Smooth muscle cell (in vitro differentiated cells): ENCODE results near the gene NR6A1. TPM values are rescaled to one million over a fixed set of nuclear protein-coding genes. Genes with fewer than 3 reads are reported as not detected.

Experiments
- DNase-seq: peaks from one replicate; lab custom pipeline; 2025; ENCODE audit not compliant: unreplicated experiment; lab: John Stamatoyannopoulos, UW
- H2AFZ ChIP-seq: fragments of 200-600 bp; sonication (generic); 2 replicates; pipeline ENCODE4 v1.6.0; 2016; ENCODE audit warnings: antibody characterized with exemption, low read depth, mild to moderate bottlenecking
- H3F3A ChIP-seq: fragments of 200-600 bp; sonication (generic); 2 replicates; pipeline ENCODE4 v1.6.0; 2017; ENCODE audit warnings: antibody characterized with exemption, low read depth
- H3K27ac ChIP-seq: fragments of 200-600 bp; sonication (generic); 2 replicates; pipeline ENCODE4 v1.5.1; 2016; ENCODE audit warnings: low read depth, mild to moderate bottlenecking
- H3K27me3 ChIP-seq: fragments of 200-600 bp; sonication (generic); 2 replicates; pipeline ENCODE4 v1.6.1; 2016; ENCODE audit warnings: low read depth, mild to moderate bottlenecking
- H3K36me3 ChIP-seq: fragments of 200-600 bp; sonication (generic); 2 replicates; pipeline ENCODE4 v1.5.1; 2016; ENCODE audit warnings: low read depth
- H3K4me1 ChIP-seq: fragments of 200-600 bp; sonication (generic); 2 replicates; pipeline ENCODE4 v1.5.1; 2016; ENCODE audit warnings: low read depth
- H3K4me2 ChIP-seq: fragments of 200-600 bp; sonication (generic); 2 replicates; pipeline ENCODE4 v1.6.0; 2016; ENCODE audit warnings: mild to moderate bottlenecking
- H3K4me3 ChIP-seq: fragments of 200-600 bp; sonication (generic); 2 replicates; pipeline ENCODE4 v1.5.1; 2016; ENCODE audit warnings: mild to moderate bottlenecking
- H3K79me2 ChIP-seq: fragments of 200-600 bp; sonication (generic); 2 replicates; pipeline ENCODE4 v1.6.0; 2016; ENCODE audit warnings: low read depth, mild to moderate bottlenecking
- H3K9ac ChIP-seq: fragments of 200-600 bp; sonication (generic); 2 replicates; pipeline ENCODE4 v1.6.0; 2016; ENCODE audit warnings: low read depth
- H3K9me3 ChIP-seq: fragments of 200-600 bp; sonication (generic); replicated peaks from 2 replicates; pipeline ENCODE4 v1.5.1; 2016; ENCODE audit warnings: low read depth
- H4K20me1 ChIP-seq: fragments of 200-600 bp; sonication (generic); 2 replicates; pipeline ENCODE4 v1.6.0; 2016; ENCODE audit warnings: low read depth
- WGBS: methylation state at CpG from one replicate; pipeline ENCODE4 v1.1.7; 2016; ENCODE audit warnings: low lambda C conversion rate; 5-methylcytosine and 5-hydroxymethylcytosine counted together
- polyA plus RNA-seq: library from polyadenylated mRNA; unstranded; fragments of >200 nt; fragmentation: Nextera tagmentation; extraction: Ambion mirVana; gene quantifications from 2 replicates; pipeline ENCODE4 v1.2.1, GENCODE V29; 2016
- total RNA-seq: library from RNA; depleted of rRNA; stranded (reverse); fragments of >200 nt; gene quantifications from 2 replicates; pipeline ENCODE4 v1.2.3, GENCODE V29; 2014
- TF ChIP-seq, protein P1 (sequence below): fragments of 200-600 bp; sonication (generic); IDR thresholded peaks from 2 replicates; pipeline ENCODE4 v1.5.1; 2017; ENCODE audit warnings: borderline replicate concordance, mild to moderate bottlenecking, antibody characterized with exemption; ENCODE audit not compliant: insufficient read depth, poor library complexity, severe bottlenecking

Gene NR6A1
- total and polyA plus RNA-seq, 2 experiments from 2014 or later: 0.17 to 0.31 TPM

DNA sequence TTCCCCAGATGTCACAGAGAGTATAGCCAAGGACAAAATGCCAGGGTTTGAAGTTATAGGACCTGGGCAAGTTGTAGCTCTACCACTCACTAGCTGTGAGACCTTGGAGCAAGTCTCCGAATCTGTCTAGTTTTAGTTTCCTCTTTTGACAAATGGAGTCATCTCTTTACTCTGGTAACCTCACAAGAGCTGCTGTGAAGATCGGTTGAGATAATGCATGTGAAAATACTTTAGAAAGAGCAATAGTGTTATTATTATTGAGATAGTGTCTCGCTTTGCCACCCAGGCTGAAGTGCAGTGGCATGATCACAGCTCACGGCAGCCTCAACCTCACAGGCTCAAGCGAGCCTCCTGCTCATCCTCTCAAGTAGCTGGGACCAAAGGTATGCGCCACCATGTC lies 146.0 kb downstream of the NR6A1 start:
- Histone ChIP-seq H3F3A (peaks cover 11% of the 10 kb centered on the region), H3K9me3 (no peaks in the 10 kb centered on the region), H3K36me3 (no peaks in the 10 kb centered on the region), H3K4me3 (no peak overlapping the region), H3K27ac (no peak overlapping the region), H2AFZ (no peak overlapping the region), H4K20me1 (no peaks in the 10 kb centered on the region), H3K9ac (no peak overlapping the region), H3K4me2 (no peak overlapping the region), H3K79me2 (no peaks in the 10 kb centered on the region), H3K27me3 (no peaks in the 10 kb centered on the region), H3K4me1 (peaks cover 8% of the 10 kb centered on the region)
- WGBS: 91% methylated on average over 6 of the region's 6 CpGs
- TF ChIP-seq, protein P1, sequence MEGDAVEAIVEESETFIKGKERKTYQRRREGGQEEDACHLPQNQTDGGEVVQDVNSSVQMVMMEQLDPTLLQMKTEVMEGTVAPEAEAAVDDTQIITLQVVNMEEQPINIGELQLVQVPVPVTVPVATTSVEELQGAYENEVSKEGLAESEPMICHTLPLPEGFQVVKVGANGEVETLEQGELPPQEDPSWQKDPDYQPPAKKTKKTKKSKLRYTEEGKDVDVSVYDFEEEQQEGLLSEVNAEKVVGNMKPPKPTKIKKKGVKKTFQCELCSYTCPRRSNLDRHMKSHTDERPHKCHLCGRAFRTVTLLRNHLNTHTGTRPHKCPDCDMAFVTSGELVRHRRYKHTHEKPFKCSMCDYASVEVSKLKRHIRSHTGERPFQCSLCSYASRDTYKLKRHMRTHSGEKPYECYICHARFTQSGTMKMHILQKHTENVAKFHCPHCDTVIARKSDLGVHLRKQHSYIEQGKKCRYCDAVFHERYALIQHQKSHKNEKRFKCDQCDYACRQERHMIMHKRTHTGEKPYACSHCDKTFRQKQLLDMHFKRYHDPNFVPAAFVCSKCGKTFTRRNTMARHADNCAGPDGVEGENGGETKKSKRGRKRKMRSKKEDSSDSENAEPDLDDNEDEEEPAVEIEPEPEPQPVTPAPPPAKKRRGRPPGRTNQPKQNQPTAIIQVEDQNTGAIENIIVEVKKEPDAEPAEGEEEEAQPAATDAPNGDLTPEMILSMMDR: no peak
- DNase-seq: no peak

DNA sequence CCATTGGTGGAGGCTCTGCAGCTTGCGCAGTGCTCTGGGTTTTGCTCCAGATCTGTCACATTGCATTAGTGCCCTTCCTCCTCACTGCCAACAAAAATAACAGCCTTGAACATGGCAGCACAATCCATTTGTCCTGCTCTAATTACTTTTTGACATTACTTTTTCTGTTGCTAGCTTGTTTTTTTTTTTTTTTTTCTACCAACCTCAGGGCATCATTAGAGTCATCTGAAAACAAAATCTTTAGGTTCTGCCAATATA lies 146.4 kb downstream of the NR6A1 start:
- no peaks in the 10 kb centered on the region for H3K27me3 ChIP-seq
- peaks cover 11% of the 10 kb centered on the region for H3F3A ChIP-seq
- no peak for DNase-seq
- WGBS: 96% methylated on average over 1 of the region's 1 CpG
- no peak overlapping the region for H3K4me3 ChIP-seq
- no peaks in the 10 kb centered on the region for H4K20me1 ChIP-seq
- no peaks in the 10 kb centered on the region for H3K9me3 ChIP-seq
- peaks cover 8% of the 10 kb centered on the region for H3K4me1 ChIP-seq
- H2AFZ ChIP-seq: no peak overlapping the region
- no peaks in the 10 kb centered on the region for H3K36me3 ChIP-seq
- no peaks in the 10 kb centered on the region for H3K79me2 ChIP-seq
- H3K9ac ChIP-seq: no peak overlapping the region
- no peak overlapping the region for H3K4me2 ChIP-seq
- no peak overlapping the region for H3K27ac ChIP-seq
- TF ChIP-seq, protein P1: no peak

DNA sequence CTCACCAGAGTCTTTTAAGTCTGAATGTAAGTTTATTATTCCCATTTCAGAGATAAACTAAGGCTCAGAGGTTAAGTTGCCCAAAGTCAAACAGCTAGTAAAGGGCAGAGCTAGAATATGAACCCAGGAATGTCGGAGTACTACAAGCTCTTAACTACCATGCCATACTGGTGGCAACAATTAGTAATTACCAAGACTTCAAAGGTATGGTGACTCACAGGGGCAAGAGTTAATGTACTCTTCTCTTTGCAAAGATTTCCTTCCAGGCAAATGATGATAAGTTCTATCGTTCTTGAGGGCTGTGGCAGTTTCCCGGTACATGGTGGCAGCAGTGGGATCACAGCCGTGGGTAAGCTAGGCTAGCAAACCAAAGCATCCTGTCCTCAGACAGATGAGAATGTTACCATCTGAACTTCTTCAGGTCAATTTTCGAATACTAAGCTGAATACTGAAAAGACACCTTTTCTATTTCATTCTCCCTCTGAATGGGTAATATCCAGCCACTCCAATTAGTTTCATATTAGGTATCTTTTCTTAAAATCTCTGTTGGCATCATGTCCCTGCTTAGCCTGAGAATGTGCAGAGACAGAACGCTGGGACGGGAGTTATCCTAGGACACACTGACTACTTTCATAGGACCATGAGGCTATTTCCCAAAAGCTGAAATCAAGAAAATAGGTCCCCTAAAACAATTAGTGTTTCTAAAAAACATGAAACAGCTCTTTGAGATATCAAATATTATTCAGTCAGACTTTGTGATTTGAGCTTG lies 147.0 kb downstream of the NR6A1 start:
- H3F3A ChIP-seq: peaks cover 11% of the 10 kb centered on the region
- H3K4me1 ChIP-seq: peaks cover 8% of the 10 kb centered on the region
- no peak for DNase-seq
- H4K20me1 ChIP-seq: no peaks in the 10 kb centered on the region
- H3K9ac ChIP-seq: no peak overlapping the region
- no peak overlapping the region for H3K27ac ChIP-seq
- H3K9me3 ChIP-seq: no peaks in the 10 kb centered on the region
- H3K36me3 ChIP-seq: no peaks in the 10 kb centered on the region
- no peak overlapping the region for H3K4me2 ChIP-seq
- no peak overlapping the region for H3K4me3 ChIP-seq
- no peaks in the 10 kb centered on the region for H3K27me3 ChIP-seq
- H2AFZ ChIP-seq: no peak overlapping the region
- H3K79me2 ChIP-seq: no peaks in the 10 kb centered on the region
- 67% methylated on average over 7 of the region's 7 CpGs for WGBS
- TF ChIP-seq, protein P1: no peak

DNA sequence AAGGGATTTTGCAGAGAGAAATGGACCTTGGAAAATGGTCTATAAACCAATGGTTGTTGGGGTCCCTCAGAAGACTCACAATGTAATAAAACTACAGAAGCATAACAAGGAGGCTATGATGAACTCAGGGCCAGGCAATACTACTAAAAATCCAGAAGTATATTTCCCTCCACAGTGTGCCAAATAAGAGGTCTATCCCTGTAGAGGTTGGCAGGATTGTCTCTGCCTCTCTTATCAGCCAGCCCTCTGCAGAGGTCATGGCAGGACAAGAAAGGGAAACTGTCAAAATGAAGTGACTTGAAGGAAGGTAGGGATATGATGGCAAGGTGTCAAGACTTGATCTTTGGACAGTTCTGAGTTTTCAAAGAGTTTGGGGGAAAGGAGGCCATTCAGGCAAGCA lies 148.2 kb downstream of the NR6A1 start:
- DNase-seq: no peak
- Histone ChIP-seq H3K9me3 (no peaks in the 10 kb centered on the region), H3K27me3 (no peaks in the 10 kb centered on the region), H3K4me2 (no peak overlapping the region), H3K4me1 (peaks cover 8% of the 10 kb centered on the region), H3F3A (peaks cover 11% of the 10 kb centered on the region), H3K36me3 (no peaks in the 10 kb centered on the region), H3K79me2 (no peaks in the 10 kb centered on the region), H3K9ac (no peak overlapping the region), H4K20me1 (no peaks in the 10 kb centered on the region), H3K4me3 (no peak overlapping the region), H2AFZ (no peak overlapping the region), H3K27ac (no peak overlapping the region)
- TF ChIP-seq, protein P1: no peak
